GM18505 (cell line): Measurements from ENCODE around the gene GTF3C1.
"Not testable (repeated sequence)": the region's sequence is repeated elsewhere in the genome, so short reads cannot be mapped to it uniquely, and the experiment has no call there.

Experiments
- ATAC-seq: cut with Tn5 transposase; IDR thresholded peaks from one replicate; pipeline ENCODE4 v1.9.1; 2021; ENCODE audit not compliant: unreplicated experiment
- POLR2A ChIP-seq: IDR thresholded peaks from 4 replicates; pipeline ENCODE4 v1.6.1; 2011; ENCODE audit warnings: borderline replicate concordance; ENCODE audit not compliant: insufficient read depth, insufficient read length; ENCODE audit errors: extremely low read depth

GTF3C1 gene

GRCh38 chr16:27465483-27465879 lies 84.2 kb downstream of the GTF3C1 start:
- no peak for ATAC-seq
- no peak for TF ChIP-seq POLR2A

GRCh38 chr16:27464626-27465482 lies 84.9 kb downstream of the GTF3C1 start:
- ATAC-seq: no peak
- TF ChIP-seq POLR2A: no peak

- no peak for TF ChIP-seq POLR2A
- no peak for ATAC-seq
These were observed 85.7 kb downstream of the GTF3C1 start for GRCh38 chr16:27463741-27464591.

GRCh38 chr16:27462846-27463682 lies 86.6 kb downstream of the GTF3C1 start:
- no peak for TF ChIP-seq POLR2A
- no peak for ATAC-seq

- no peak for ATAC-seq
- no peak for TF ChIP-seq POLR2A
These were observed 87.4 kb downstream of the GTF3C1 start for GRCh38 chr16:27462200-27462845.

DNA sequence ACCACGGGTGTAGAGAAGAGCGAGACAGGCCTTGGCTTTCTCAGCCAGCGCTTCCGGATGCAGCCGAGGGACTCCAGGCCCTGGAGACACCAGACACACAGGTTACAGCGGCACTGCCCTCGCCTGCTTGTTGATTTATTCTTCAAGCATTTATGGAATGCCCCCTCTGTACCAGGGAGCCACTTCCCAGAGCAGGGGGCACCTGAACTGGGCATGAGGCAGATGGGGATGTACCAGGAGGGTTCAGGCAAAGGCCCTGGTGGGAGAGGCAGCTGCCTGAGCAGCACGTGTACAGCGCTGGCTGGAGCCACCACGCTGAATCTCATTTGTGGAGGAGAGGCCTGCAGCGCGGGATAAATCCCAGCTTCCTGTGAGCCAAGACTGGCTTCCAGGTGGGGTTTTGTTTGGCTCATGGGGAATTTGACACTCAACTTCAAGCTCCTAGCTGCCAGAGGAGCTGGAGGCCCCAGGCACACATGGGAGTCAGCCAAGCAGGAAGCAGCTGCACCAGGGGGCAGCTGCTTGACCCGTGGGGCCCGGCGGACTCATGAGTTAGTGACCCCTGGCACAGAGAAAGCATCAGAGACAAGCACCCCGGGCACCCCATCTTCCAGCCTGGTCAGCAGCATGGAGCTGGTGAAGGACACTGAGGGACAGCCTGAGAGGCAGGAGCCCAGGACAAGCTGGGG lies 88.1 kb downstream of the GTF3C1 start:
- no peak for TF ChIP-seq POLR2A
- no peak for ATAC-seq

DNA sequence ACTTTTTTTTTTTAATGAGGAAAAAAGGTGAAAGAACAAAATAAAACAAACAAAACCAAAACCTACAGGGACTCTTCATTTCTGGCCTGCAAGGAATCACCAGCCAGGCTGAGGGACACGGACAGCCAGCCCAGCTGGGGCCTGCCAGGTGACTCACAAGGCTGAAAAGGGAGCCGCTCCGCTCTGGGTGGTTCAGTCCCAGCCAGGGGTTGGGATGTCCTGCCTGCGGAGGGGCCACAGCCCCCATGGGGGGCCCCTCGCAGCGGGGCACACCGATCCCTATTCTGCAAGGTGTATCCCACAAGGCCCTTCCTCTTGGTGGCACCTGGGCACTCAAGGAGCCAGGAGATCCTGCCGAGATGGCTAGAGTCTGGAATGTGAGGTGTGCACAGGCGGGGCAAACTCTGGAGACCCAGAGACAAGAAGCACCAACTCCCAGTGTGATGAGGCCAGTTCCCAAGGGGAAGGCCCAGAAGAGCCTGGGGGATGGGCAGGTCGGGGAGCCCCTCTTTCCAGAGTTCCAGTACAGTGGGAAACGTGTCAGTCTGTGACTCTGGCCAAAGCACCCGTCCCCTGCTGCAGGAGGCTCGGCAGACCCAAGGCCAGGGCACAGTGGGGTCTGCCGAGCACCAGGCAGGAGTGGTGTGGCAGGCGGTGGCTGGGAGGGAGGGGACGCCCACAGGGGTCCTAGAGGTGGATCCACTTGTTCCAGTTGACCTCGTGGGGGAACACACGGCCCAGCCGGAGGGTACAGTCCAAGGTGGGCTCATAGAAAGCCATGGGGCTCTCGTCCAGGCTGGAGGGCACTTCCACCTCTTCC lies 88.8 kb downstream of the GTF3C1 start:
- ATAC-seq: no peak

DNA sequence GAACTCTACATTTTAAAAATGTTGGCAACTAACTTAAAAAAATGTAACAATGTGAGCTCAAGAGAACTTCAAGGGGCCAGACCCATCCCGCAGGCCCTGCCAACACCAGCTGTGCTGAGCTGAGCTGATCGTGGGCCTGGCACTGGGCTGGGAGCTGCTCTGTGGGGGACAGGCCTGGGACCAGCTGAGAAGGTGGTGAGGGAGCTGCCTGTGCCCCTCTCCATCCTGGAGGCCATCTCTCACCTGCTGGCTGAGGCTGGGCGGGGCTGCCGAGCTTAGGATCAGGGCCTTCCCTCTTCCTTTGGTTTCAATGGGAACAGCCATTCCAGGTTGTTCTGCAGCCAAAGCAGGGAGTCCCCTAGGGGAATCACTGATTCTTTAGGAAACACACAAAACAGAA lies 89.5 kb downstream of the GTF3C1 start:
- ATAC-seq: no peak
- TF ChIP-seq POLR2A: no peak

More for the DNA sequence above, 88.8 kb downstream of the GTF3C1 start:
- no peak for TF ChIP-seq POLR2A

DNA sequence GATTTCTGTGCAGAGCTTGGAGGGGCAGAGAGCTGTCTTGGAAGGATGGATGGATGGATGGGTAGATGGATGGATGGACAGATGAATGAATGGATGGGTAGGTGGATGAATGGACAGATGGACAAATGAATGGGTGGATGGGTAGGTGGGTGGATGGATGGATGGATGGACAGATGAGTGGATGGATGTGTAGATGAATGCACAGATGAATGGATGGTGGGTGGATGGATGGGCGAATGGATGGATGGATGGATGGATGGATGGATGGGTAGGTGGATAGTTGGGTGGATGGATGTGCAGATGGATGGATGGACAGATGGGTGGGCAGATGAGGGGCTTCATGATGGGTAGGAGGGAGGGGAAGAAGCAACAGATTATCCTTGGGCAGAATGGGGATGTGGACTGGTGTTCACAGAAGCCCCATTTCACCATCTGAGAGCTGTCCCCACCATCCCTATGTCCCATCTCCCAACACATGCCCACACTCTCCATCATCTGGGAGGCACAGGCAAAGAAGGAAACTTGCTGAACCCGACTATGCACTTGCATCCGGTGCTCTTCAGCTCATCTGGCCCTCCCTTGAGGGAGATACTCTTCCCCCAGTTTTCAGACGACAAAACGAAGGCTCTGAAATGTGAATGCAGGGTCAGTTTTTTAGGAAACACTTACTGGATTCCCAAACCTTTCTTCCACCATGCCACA lies 90.6 kb downstream of the GTF3C1 start:
- no peak for TF ChIP-seq POLR2A
- no peak for ATAC-seq

- TF ChIP-seq POLR2A: no peak
- ATAC-seq: no peak
These were observed 91.5 kb downstream of the GTF3C1 start for GRCh38 chr16:27458258-27458657.

- not testable (repeated sequence) for ATAC-seq
These were observed 92.2 kb downstream of the GTF3C1 start for GRCh38 chr16:27457605-27457900.

DNA sequence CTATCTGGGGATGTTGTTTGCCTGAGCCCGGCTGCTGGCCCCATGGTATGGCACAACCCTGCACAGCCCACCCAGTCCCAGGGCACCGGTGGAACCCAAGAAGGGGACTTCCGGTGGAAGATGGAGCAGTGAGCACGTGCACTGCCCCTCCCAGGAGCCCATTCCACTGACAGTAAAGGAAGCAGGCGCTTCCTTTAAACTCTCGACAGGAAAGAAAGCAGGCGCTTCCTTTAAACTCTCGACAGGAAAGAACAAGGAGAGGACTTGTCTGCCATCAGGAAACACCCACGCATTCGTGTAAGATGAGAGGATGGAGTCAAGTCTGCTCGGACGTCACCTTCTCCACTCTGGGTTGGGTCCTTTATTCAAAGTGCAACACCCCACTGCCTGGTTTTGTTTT lies 94.0 kb downstream of the GTF3C1 start:
- TF ChIP-seq POLR2A: no peak
- ATAC-seq: no peak

GRCh38 chr16:27453494-27453825 lies 96.3 kb downstream of the GTF3C1 start:
- no peak for ATAC-seq
- no peak for TF ChIP-seq POLR2A
